Natural killer cell treated with Interleukin-12 subunit alpha and Interleukin-12 subunit beta and Interleukin-15 and Interleukin-18, amount 100 ng/mL, for 72 hours (primary cell): ENCODE measurements around the gene PCDHA10. TPM values are rescaled to one million over a fixed set of nuclear protein-coding genes. Genes with fewer than 3 reads are reported as not detected.

Source experiments
- ATAC-seq, 2 donors: fragments of 150-1000 bp; cut with Tn5 transposase in 1 of 2; sonication (Bioruptor Pico), chemical (Tn5 transposase) in 1 of 2; 2 replicates each; pipeline ENCODE4 v1.10.0; 2021
- DNase-seq: peaks from one replicate; pipeline ENCODE4 v3.0.0; 2022; ENCODE audit warnings: low spot score
- H3K27ac Mint-ChIP-seq, 2 donors: 1 replicate in 1 of 2; 2 replicates in 1 of 2; pipeline ENCODE4 v1.8.0; 2022; ENCODE audit warnings: mixed read lengths in 2 of 2, mild to moderate bottlenecking in 1 of 2, moderate library complexity in 1 of 2
- H3K27me3 Mint-ChIP-seq, 2 donors: 1 replicate in 1 of 2; 2 replicates in 1 of 2; pipeline ENCODE4 v1.8.0; 2022; ENCODE audit warnings: mixed read lengths in 2 of 2
- H3K36me3 Mint-ChIP-seq: one replicate; pipeline ENCODE4 v1.8.0; 2022; ENCODE audit warnings: mixed read lengths
- H3K4me1 Mint-ChIP-seq, 2 donors: 1 replicate in 1 of 2; 2 replicates in 1 of 2; pipeline ENCODE4 v1.8.0; 2022; ENCODE audit warnings: low read depth in 2 of 2, mixed read lengths in 2 of 2, mild to moderate bottlenecking in 1 of 2
- H3K4me3 Mint-ChIP-seq: one replicate; pipeline ENCODE4 v1.8.0; 2022; ENCODE audit warnings: mixed read lengths
- H3K9me3 Mint-ChIP-seq: 2 replicates; pipeline ENCODE4 v1.8.0; 2022; ENCODE audit warnings: mixed read lengths
- total RNA-seq, 2 donors: library from RNA; stranded (reverse); gene quantifications; one replicate each; pipeline ENCODE4 v1.2.3, GENCODE V29; 2022

PCDHA10 gene
- total RNA-seq, 2 donors from 2014 or later, result not detected

GRCh38 chr5:140916325-140916724, 60.6 kb downstream of the PCDHA10 start:
- no peak for ATAC-seq
- no peak overlapping the region for H3K27ac Mint-ChIP-seq
- no peaks in the 10 kb centered on the region for H3K27me3 Mint-ChIP-seq
- H3K9me3 Mint-ChIP-seq, result peaks cover 14% of the 10 kb centered on the region
- no peak overlapping the region for H3K4me3 Mint-ChIP-seq
- H3K36me3 Mint-ChIP-seq, result no peaks in the 10 kb centered on the region
- H3K4me1 Mint-ChIP-seq, result no peaks in the 10 kb centered on the region
- no peak for DNase-seq

Other genes with a start within 250 kb of the PCDHA10 start
- gene CD14, start 222.7 kb upstream of the PCDHA10 start, total RNA-seq, result under 1 TPM; 0.92 to 1.00 TPM
- 10 to 100 TPM; 11.6 to 30.3 TPM for gene TMCO6, start 216.4 kb upstream of the PCDHA10 start, total RNA-seq
- gene NDUFA2, start 208.3 kb upstream of the PCDHA10 start, total RNA-seq, result 10 to 100 TPM; 56.2 to 56.8 TPM
- 10 to 100 TPM; 78.9 to 93.2 TPM for gene IK, start 208.1 kb upstream of the PCDHA10 start, total RNA-seq
- 10 to 100 TPM; 43.7 to 52.7 TPM for gene WDR55, start 191.0 kb upstream of the PCDHA10 start, total RNA-seq
- gene DND1, start 182.3 kb upstream of the PCDHA10 start, total RNA-seq, result 1 to 10 TPM; 3.3 to 7.8 TPM
- 100 to 1,000 TPM; 104 to 113 TPM for gene HARS1, start 164.5 kb upstream of the PCDHA10 start, total RNA-seq
- gene HARS2, start 164.4 kb upstream of the PCDHA10 start, total RNA-seq, result 10 to 100 TPM; 28.2 to 33.9 TPM
- gene ZMAT2, start 155.4 kb upstream of the PCDHA10 start, total RNA-seq, result 10 to 100 TPM; 57.0 to 62.1 TPM
- gene PCDHA1, start 69.8 kb upstream of the PCDHA10 start, total RNA-seq, result not detected
- gene PCDHA2, start 61.0 kb upstream of the PCDHA10 start, total RNA-seq, result not detected
- not detected for gene PCDHA3, start 54.8 kb upstream of the PCDHA10 start, total RNA-seq
- not detected for gene PCDHA4, start 48.8 kb upstream of the PCDHA10 start, total RNA-seq
- gene PCDHA5, start 34.3 kb upstream of the PCDHA10 start, total RNA-seq, result not detected
- not detected for gene PCDHA6, start 27.9 kb upstream of the PCDHA10 start, total RNA-seq
- not detected for gene PCDHA7, start 21.6 kb upstream of the PCDHA10 start, total RNA-seq
- not detected for gene PCDHA8, start 14.7 kb upstream of the PCDHA10 start, total RNA-seq
- not detected for gene PCDHA9, start 7.5 kb upstream of the PCDHA10 start, total RNA-seq
- gene PCDHA11, start 13.1 kb downstream of the PCDHA10 start, total RNA-seq, result not detected
- gene PCDHA12, start 19.4 kb downstream of the PCDHA10 start, total RNA-seq, result not detected
- gene PCDHA13, start 26.2 kb downstream of the PCDHA10 start, total RNA-seq, result not detected
- gene PCDHAC1, start 70.4 kb downstream of the PCDHA10 start, total RNA-seq, result not detected
- not detected for gene PCDHAC2, start 110.6 kb downstream of the PCDHA10 start, total RNA-seq
- not detected for gene PCDHB1, start 195.5 kb downstream of the PCDHA10 start, total RNA-seq
- gene PCDHB2, start 238.7 kb downstream of the PCDHA10 start, total RNA-seq, result not detected
- gene PCDHB3, start 244.6 kb downstream of the PCDHA10 start, total RNA-seq, result not detected